Activated naive CD4-positive, alpha-beta T cell treated with anti-CD3 and anti-CD28 coated beads, Interleukin-2, amount 50 U/mL, for 24 hours (primary cell): ENCODE data around the gene SUSD3.

Experiments used
- H3K27ac Mint-ChIP-seq: one replicate; pipeline ENCODE4 v1.8.0; 2021; ENCODE audit warnings: mild to moderate bottlenecking, mixed read lengths
- H3K27me3 Mint-ChIP-seq: one replicate; pipeline ENCODE4 v1.8.0; 2021; ENCODE audit warnings: mixed read lengths
- H3K36me3 Mint-ChIP-seq: one replicate; pipeline ENCODE4 v1.8.0; 2021; ENCODE audit warnings: mixed read lengths
- H3K4me1 Mint-ChIP-seq: one replicate; pipeline ENCODE4 v1.8.0; 2021; ENCODE audit warnings: mixed read lengths
- H3K4me3 Mint-ChIP-seq: one replicate; pipeline ENCODE4 v1.8.0; 2021; ENCODE audit warnings: mild to moderate bottlenecking, mixed read lengths
- H3K9me3 Mint-ChIP-seq: one replicate; pipeline ENCODE4 v1.8.0; 2021; ENCODE audit warnings: mixed read lengths

Gene SUSD3

GRCh38 chr9:93132946-93133680, 74.6 kb downstream of the SUSD3 start:
- peaks cover 61% of the 10 kb centered on the region for H3K4me1 Mint-ChIP-seq

GRCh38 chr9:93133681-93134014, 75.1 kb downstream of the SUSD3 start:
- H3K9me3 Mint-ChIP-seq: no peaks in the 10 kb centered on the region
- H3K36me3 Mint-ChIP-seq: no peaks in the 10 kb centered on the region
- peak overlapping the region; percentile 82 for H3K27ac Mint-ChIP-seq
- no peaks in the 10 kb centered on the region for H3K27me3 Mint-ChIP-seq
- H3K4me1 Mint-ChIP-seq: peaks cover 61% of the 10 kb centered on the region
- H3K4me3 Mint-ChIP-seq: peak overlapping the region; percentile 93

More at GRCh38 chr9:93132946-93133680, 74.6 kb downstream of the SUSD3 start:
- peak overlapping the region; percentile 93 for H3K4me3 Mint-ChIP-seq
- no peaks in the 10 kb centered on the region for H3K27me3 Mint-ChIP-seq
- no peaks in the 10 kb centered on the region for H3K36me3 Mint-ChIP-seq
- peak overlapping the region; percentile 82 for H3K27ac Mint-ChIP-seq
- no peaks in the 10 kb centered on the region for H3K9me3 Mint-ChIP-seq

GRCh38 chr9:93134015-93134739, 75.7 kb downstream of the SUSD3 start, which contains the start of gene NINJ1:
Gene NINJ1 (minus strand): TSS chr9:93134251. CDS start chr9:93134217, 34 bp downstream.
- H3K4me3 Mint-ChIP-seq: peak within 1 kb of the TSS; percentile 93
- H3K27me3 Mint-ChIP-seq: no peaks in the 10 kb centered on the region
- peak within 1 kb of the TSS; percentile 95 for H3K27ac Mint-ChIP-seq
- H3K36me3 Mint-ChIP-seq: no peaks in the 10 kb centered on the region
- H3K9me3 Mint-ChIP-seq: no peaks in the 10 kb centered on the region
- H3K4me1 Mint-ChIP-seq: peaks cover 60% of the 10 kb centered on the region
